IMR-90 (cell line): ENCODE data around the gene MAML3. TPM values are rescaled to one million over a fixed set of nuclear protein-coding genes. Genes with fewer than 3 reads are reported as not detected.

Experiments used
- ATAC-seq: fragments of 200-7000 bp; cut with Tn5 transposase; 2 replicates; pipeline ENCODE4 v1.9.1; 2020; ENCODE audit warnings: low read depth, mild to moderate bottlenecking, moderate library complexity
- BruUV-seq: library from RNA; stranded (reverse); fragments of 400-500 nt; replicated peaks from 2 replicates; lab custom pipeline; 2021; lab: Mats Ljungman, UMichigan
- CTCF ChIA-PET: fragments of 300-600 bp; formaldehyde crosslinking; extraction: SDS; loops from one replicate; lab custom pipeline; 2021; ENCODE audit warnings: antibody characterized with exemption; lab: Yijun Ruan, JAX
- POLR2A ChIA-PET: fragments of 300-600 bp; sonication (Branson Sonifier 250); formaldehyde crosslinking; loops from one replicate; lab custom pipeline; 2022; ENCODE audit warnings: antibody characterized with exemption; ENCODE audit not compliant: unreplicated experiment; lab: Charles Lee
- DNase-seq: peaks from one replicate; pipeline ENCODE4 v3.0.0; 2013
- H2AFZ ChIP-seq: replicated peaks from 2 replicates; pipeline ENCODE3; 2013; ENCODE audit warnings: low read length, mild to moderate bottlenecking; ENCODE audit not compliant: poor library complexity
- H2AK5ac ChIP-seq: 2 replicates; pipeline ENCODE4 v1.6.1; 2013; ENCODE audit warnings: low read depth, low read length, inconsistent platforms
- H2AK9ac ChIP-seq: replicated peaks from 2 replicates; pipeline ENCODE3; 2013; ENCODE audit warnings: mild to moderate bottlenecking, low read depth, low read length, moderate library complexity; ENCODE audit not compliant: poor library complexity
- H2BK120ac ChIP-seq: 2 replicates; pipeline ENCODE4 v1.6.1; 2013; ENCODE audit warnings: low read depth, low read length, inconsistent platforms
- H2BK15ac ChIP-seq: 3 replicates; pipeline ENCODE4 v1.6.1; 2013; ENCODE audit warnings: low read depth, low read length, inconsistent platforms
- H2BK20ac ChIP-seq: 2 replicates; pipeline ENCODE4 v1.6.1; 2013; ENCODE audit warnings: low read depth, mild to moderate bottlenecking, inconsistent platforms, low read length, moderate library complexity
- H2BK5ac ChIP-seq: 2 replicates; pipeline ENCODE4 v1.6.1; 2013; ENCODE audit warnings: mild to moderate bottlenecking, low read depth, low read length, inconsistent platforms; ENCODE audit not compliant: poor library complexity, severe bottlenecking
- H3K14ac ChIP-seq: replicated peaks from 2 replicates; pipeline ENCODE4 v1.6.1; 2013; ENCODE audit warnings: low read depth, low read length, inconsistent platforms
- H3K18ac ChIP-seq: 2 replicates; pipeline ENCODE4 v1.6.1; 2013; ENCODE audit warnings: low read depth, low read length, control low read depth
- H3K23ac ChIP-seq: 2 replicates; pipeline ENCODE4 v1.6.1; 2013; ENCODE audit warnings: low read depth, low read length, inconsistent platforms
- H3K27ac ChIP-seq: 2 replicates; pipeline ENCODE4 v1.5.1; 2013; ENCODE audit warnings: mild to moderate bottlenecking, control low read depth, low read length; ENCODE audit not compliant: insufficient read depth
- H3K27me3 ChIP-seq: 2 replicates; pipeline ENCODE4 v1.6.1; 2013; ENCODE audit warnings: low read length; ENCODE audit not compliant: control insufficient read depth, insufficient read depth
- H3K36me3 ChIP-seq: 2 replicates; pipeline ENCODE4 v1.6.1; 2013; ENCODE audit warnings: low read length, mixed read lengths; ENCODE audit not compliant: control insufficient read depth, insufficient read depth
- H3K4ac ChIP-seq: 2 replicates; pipeline ENCODE4 v1.6.1; 2013; ENCODE audit warnings: low read depth, low read length, inconsistent platforms
- H3K4me1 ChIP-seq: 2 replicates; pipeline ENCODE4 v1.6.1; 2013; ENCODE audit warnings: low read length, mixed read lengths; ENCODE audit not compliant: control insufficient read depth, insufficient read depth
- H3K4me2 ChIP-seq: 2 replicates; pipeline ENCODE4 v1.6.1; 2013; ENCODE audit warnings: low read depth, mild to moderate bottlenecking, control low read depth, low read length, moderate library complexity
- H3K4me3 ChIP-seq: 2 replicates; pipeline ENCODE4 v1.5.1; 2013; ENCODE audit warnings: low read depth, mild to moderate bottlenecking, control low read depth, low read length, moderate library complexity; ENCODE audit not compliant: insufficient read depth
- H3K56ac ChIP-seq: 2 replicates; pipeline ENCODE4 v1.6.1; 2013; ENCODE audit warnings: low read length, inconsistent platforms; ENCODE audit not compliant: insufficient read depth; ENCODE audit errors: extremely low read depth
- H3K79me1 ChIP-seq, 2 experiments: 2 replicates each; pipeline ENCODE4 v1.6.1; 2013; ENCODE audit warnings: low read length in 2 of 2, inconsistent platforms in 1 of 2, low read depth in 1 of 2
- H3K9ac ChIP-seq: 2 replicates; pipeline ENCODE4 v1.6.1; 2013; ENCODE audit warnings: low read depth, low read length, control low read depth
- H3K9me1 ChIP-seq: 2 replicates; pipeline ENCODE4 v1.6.1; 2013; ENCODE audit warnings: low read length, inconsistent platforms; ENCODE audit not compliant: insufficient read depth
- H3K9me3 ChIP-seq: 2 replicates; pipeline ENCODE4 v1.6.1; 2013; ENCODE audit warnings: low read length; ENCODE audit not compliant: control insufficient read depth, insufficient read depth
- H4K20me1 ChIP-seq: 2 replicates; pipeline ENCODE4 v1.6.1; 2013; ENCODE audit warnings: low read length, inconsistent platforms; ENCODE audit not compliant: insufficient read depth
- H4K5ac ChIP-seq: 2 replicates; pipeline ENCODE4 v1.6.1; 2013; ENCODE audit warnings: mild to moderate bottlenecking, low read depth, low read length, control low read depth
- H4K8ac ChIP-seq, 2 experiments: 2 replicates each; pipeline ENCODE4 v1.6.1; 2013; ENCODE audit warnings: low read depth in 2 of 2, low read length in 2 of 2, control low read depth in 1 of 2, inconsistent platforms in 1 of 2
- H4K91ac ChIP-seq: 2 replicates; pipeline ENCODE4 v1.6.1; 2013; ENCODE audit warnings: low read depth, low read length, inconsistent platforms; ENCODE audit not compliant: insufficient read depth
- BHLHE40 ChIP-seq: fragments of 150-350 bp; IDR thresholded peaks from 2 replicates; pipeline ENCODE4 v1.6.1; 2016; ENCODE audit warnings: mild to moderate bottlenecking, low read depth, low read length
- CEBPB ChIP-seq: IDR thresholded peaks from 2 replicates; pipeline ENCODE4 v1.6.1; 2012; ENCODE audit warnings: low read depth, low read length, improper control_type of control experiment
- CHD1 ChIP-seq: IDR thresholded peaks from 2 replicates; pipeline ENCODE4 v1.6.1; 2012; ENCODE audit warnings: low read depth, low read length, improper control_type of control experiment
- ELK1 ChIP-seq: fragments of 150-350 bp; IDR thresholded peaks from 2 replicates; pipeline ENCODE4 v1.6.1; 2016; ENCODE audit warnings: low read depth, mild to moderate bottlenecking, low read length, moderate library complexity, borderline replicate concordance
- FOS ChIP-seq: fragments of 150-350 bp; IDR thresholded peaks from 2 replicates; pipeline ENCODE4 v1.6.1; 2016; ENCODE audit warnings: low read depth, low read length
- MAFK ChIP-seq: IDR thresholded peaks from 2 replicates; pipeline ENCODE4 v1.6.1; 2012; ENCODE audit warnings: low read depth, low read length, improper control_type of control experiment
- MAZ ChIP-seq: IDR thresholded peaks from 2 replicates; pipeline ENCODE4 v1.6.1; 2012; ENCODE audit warnings: low read depth, mild to moderate bottlenecking, low read length, improper control_type of control experiment, moderate library complexity, borderline replicate concordance
- MXI1 ChIP-seq: IDR thresholded peaks from 2 replicates; pipeline ENCODE4 v1.6.1; 2012; ENCODE audit warnings: low read depth, mild to moderate bottlenecking, low read length, moderate library complexity, borderline replicate concordance
- NFE2L2 ChIP-seq: fragments of 150-350 bp; IDR thresholded peaks from 2 replicates; pipeline ENCODE4 v1.6.1; 2016; ENCODE audit warnings: low read depth, mild to moderate bottlenecking, low read length
- POLR2A ChIP-seq: IDR thresholded peaks from 2 replicates; pipeline ENCODE4 v1.6.1; 2012; ENCODE audit warnings: mild to moderate bottlenecking, low read depth, low read length
- RAD21 ChIP-seq: IDR thresholded peaks from 2 replicates; pipeline ENCODE4 v1.6.1; 2012; ENCODE audit warnings: low read length, improper control_type of control experiment
- RCOR1 ChIP-seq: IDR thresholded peaks from 2 replicates; pipeline ENCODE4 v1.6.1; 2012; ENCODE audit warnings: mild to moderate bottlenecking, low read length, improper control_type of control experiment; ENCODE audit not compliant: insufficient replicate concordance
- RFX5 ChIP-seq: IDR thresholded peaks from 2 replicates; pipeline ENCODE4 v1.8.0; 2012; ENCODE audit warnings: low read depth, mild to moderate bottlenecking, low read length, moderate library complexity
- SMC3 ChIP-seq: fragments of 150-350 bp; IDR thresholded peaks from 2 replicates; pipeline ENCODE4 v1.6.1; 2016; ENCODE audit warnings: low read depth, mild to moderate bottlenecking, antibody characterized with exemption, low read length, moderate library complexity
- USF2 ChIP-seq: fragments of 150-350 bp; IDR thresholded peaks from 2 replicates; pipeline ENCODE4 v1.6.1; 2017; ENCODE audit warnings: mild to moderate bottlenecking, antibody characterized with exemption, low read length, low read depth
- WGBS, 2 experiments: methylation state at CpG; one replicate each; pipeline versions ENCODE4 v1.1.5 to v1.1.7; 2013; ENCODE audit warnings: missing lambda C conversion rate in 2 of 2; ENCODE audit not compliant: insufficient read length in 1 of 2; ENCODE audit errors: extremely low coverage in 2 of 2; 5-methylcytosine and 5-hydroxymethylcytosine counted together
- dilution Hi-C: fragments of 300-500 bp; cut with HindIII; formaldehyde crosslinking; loops from one replicate; pipeline ENCODE4 v1.14.3; 2018; ENCODE audit warnings: low sequenced_read_pairs; ENCODE audit not compliant: unreplicated experiment
- in situ Hi-C: fragments of 300-500 bp; cut with MboI; formaldehyde crosslinking; loops from 3 replicates; pipeline ENCODE4 v1.14.3; 2019; ENCODE audit warnings: low sequenced_read_pairs, inconsistent platforms, mixed read lengths
- intact Hi-C: fragments of 100-400 bp; cut with micrococcal nuclease; formaldehyde crosslinking; loops from 2 replicates; pipeline ENCODE4 v1.10.0; 2022
- polyA plus RNA-seq, 3 experiments: library from polyadenylated mRNA; depleted of rRNA; stranded (reverse); fragments of >200 nt; gene quantifications; 2 replicates each; pipeline ENCODE4 v1.2.3, GENCODE V29; 2012; ENCODE audit warnings: low replicate concordance in 1 of 3
- total RNA-seq: library from RNA; depleted of rRNA; stranded (reverse); fragments of >200 nt; gene quantifications from 2 replicates; pipeline ENCODE4 v1.2.3, GENCODE V29; 2012

The MAML3 gene
- total and polyA plus RNA-seq, 2 of the 4 experiments (the other 2 are of a cell fraction): 0.90 to 1.7 TPM

GRCh38 chr4:139817657-139818452 is 336.1 kb downstream of the MAML3 start:
- Histone ChIP-seq H2BK20ac (peak overlapping the region; percentile 41; the same call in 1 of the 2 replicates), H3K4me2 (no peak overlapping the region), H3K4me1 (peaks cover 6% of the 10 kb centered on the region), H4K8ac (no peak overlapping the region), H2AFZ (no peak overlapping the region), H3K9ac (no peak overlapping the region), H2BK120ac (no peak overlapping the region), H4K20me1 (no peaks in the 10 kb centered on the region), H3K27me3 (no peaks in the 10 kb centered on the region), H4K91ac (no peak overlapping the region), H3K4me3 (no peak overlapping the region), H3K9me1 (peaks cover 4% of the 10 kb centered on the region; the same call in 1 of the 2 replicates), H2AK9ac (no peak overlapping the region), H2BK5ac (no peak overlapping the region), H3K9me3 (no peaks in the 10 kb centered on the region), H3K79me1 (peaks cover 0 to 4% of the 10 kb centered on the region in 2 experiments; a peak in 1 of 4 replicates), H3K27ac (no peak overlapping the region), H3K56ac (no peak overlapping the region), H3K36me3 (no peaks in the 10 kb centered on the region), H3K18ac (no peak overlapping the region), H3K23ac (no peak overlapping the region), H2BK15ac (no peak overlapping the region; the same call in 2 of the 3 replicates), H3K4ac (no peak overlapping the region), H3K14ac (0 out of 2 replicates have a peak overlapping the region, but pooled peaks have one; percentile 6), H2AK5ac (peak overlapping the region; percentile 57; the same call in 1 of the 2 replicates), H4K5ac (no peak overlapping the region)
- WGBS, 2 experiments: 100% methylated on average over 2 of the region's 6 CpGs; no CpG with 5 or more reads in 1 of the 2 experiments
- in situ Hi-C loops (no loop called here), dilution Hi-C loops (no loop called here), intact Hi-C loops (no loop called here)
- ATAC-seq (no peak), DNase-seq (no peak)
- BruUV-seq: no TSS peak
- POLR2A ChIA-PET: no interaction called here
- TF ChIP-seq SMC3 (no peak), RAD21 (no peak), FOS (no peak), MAZ (no peak), USF2 (no peak), NFE2L2 (no peak), ELK1 (no peak), POLR2A (no peak), CHD1 (no peak), MXI1 (no peak), RCOR1 (no peak), MAFK (no peak), RFX5 (no peak), BHLHE40 (no peak), CEBPB (no peak)
- CTCF ChIA-PET: no interaction called here
